Measurements from ENCODE around the gene COQ3. TPM values are rescaled to one million over a fixed set of nuclear protein-coding genes. Genes with fewer than 3 reads are reported as not detected.
"Not testable (repeated sequence)": the region's sequence is repeated elsewhere in the genome, so short reads cannot be mapped to it uniquely, and the experiment has no call there.

The COQ3 gene
- total RNA-seq, 2 experiments from 2014 or later, result 12.6 to 13.3 TPM

DNA sequence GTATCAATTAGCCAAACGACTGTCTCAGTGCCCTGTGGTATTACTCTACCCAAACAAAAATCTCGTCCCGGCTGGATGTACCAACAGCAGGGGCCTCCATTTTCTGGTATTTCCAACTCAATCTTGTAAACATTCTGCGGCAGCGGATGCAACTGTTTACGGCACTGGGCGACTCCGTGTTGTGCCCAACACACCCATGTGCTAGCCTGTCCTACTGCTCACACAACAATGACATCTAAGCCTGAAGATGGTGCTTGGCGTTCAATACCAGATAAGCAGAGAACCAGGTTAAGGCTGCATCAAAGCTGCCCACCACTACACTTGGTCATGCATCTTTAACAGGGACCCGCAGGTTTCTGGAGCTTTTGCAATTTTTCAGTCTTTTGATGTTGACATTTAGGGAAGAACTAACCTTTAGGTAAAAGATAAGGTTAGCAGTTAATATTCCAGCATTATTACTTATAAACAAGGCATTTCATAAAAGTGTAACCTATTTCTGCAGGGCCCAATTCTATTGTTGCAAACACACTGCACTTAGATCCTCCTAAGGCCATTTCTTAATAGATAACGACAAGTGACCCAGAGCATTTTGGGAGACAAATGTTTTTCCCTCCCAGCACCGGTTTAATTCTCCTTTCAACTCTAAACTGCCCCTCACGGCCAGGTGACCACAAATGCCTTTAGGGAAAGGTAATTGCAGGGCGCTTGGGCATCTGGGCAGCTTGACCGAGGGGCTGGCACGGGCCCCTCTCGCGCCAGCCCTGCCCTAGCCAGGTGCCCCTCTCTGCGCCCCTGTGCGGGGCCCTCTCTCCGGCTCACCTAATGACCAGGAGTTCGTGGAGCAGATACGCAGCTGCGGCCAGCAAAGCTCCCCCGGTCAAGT, 45.5 kb downstream of the COQ3 start:
- Mint-ChIP-seq H3K4me3 (peak overlapping the region; percentile 47), H3K27me3 (ENCODE audit: low read depth) (peaks cover 70% of the 10 kb centered on the region), H3K27ac (no peak overlapping the region), H3K9me3 (ENCODE audit: insufficient read depth) (no peaks in the 10 kb centered on the region), H3K36me3 (ENCODE audit: low read depth) (no peaks in the 10 kb centered on the region), H3K4me1 (ENCODE audit: low read depth) (no peaks in the 10 kb centered on the region)
- DNase-seq (no peak), ATAC-seq (no peak)
- CTCF ChIA-PET, result interaction anchor here (1.1 kb wide), 1 partner anchor 18 kb away, joined by 8 read pairs; no protein-coding TSS in a partner anchor
- POLR2A ChIA-PET, result no interaction called here

DNA sequence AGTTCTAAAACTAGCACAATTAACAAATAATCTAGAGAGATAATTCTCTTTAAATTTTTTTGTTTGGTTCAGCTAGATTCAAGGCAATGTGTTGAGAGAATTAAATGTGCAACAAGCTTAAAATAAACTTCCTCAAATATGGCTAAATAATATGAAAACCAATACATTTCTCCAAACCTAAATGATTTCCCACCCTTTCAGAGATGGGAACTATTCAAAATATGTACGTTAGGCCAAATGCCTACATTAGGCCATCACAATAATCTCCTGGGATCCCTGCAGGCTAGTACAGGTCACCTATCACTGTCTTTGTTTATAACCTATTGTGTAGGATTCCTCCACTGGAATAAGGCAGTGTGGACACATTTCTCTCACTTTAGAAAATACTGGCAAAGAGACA, 46.2 kb downstream of the COQ3 start:
- POLR2A ChIA-PET, result interaction anchor here (0.6 kb wide), 1 partner anchor 238 kb away, joined by 3 read pairs; no protein-coding TSS in a partner anchor
- no peak for DNase-seq

DNA sequence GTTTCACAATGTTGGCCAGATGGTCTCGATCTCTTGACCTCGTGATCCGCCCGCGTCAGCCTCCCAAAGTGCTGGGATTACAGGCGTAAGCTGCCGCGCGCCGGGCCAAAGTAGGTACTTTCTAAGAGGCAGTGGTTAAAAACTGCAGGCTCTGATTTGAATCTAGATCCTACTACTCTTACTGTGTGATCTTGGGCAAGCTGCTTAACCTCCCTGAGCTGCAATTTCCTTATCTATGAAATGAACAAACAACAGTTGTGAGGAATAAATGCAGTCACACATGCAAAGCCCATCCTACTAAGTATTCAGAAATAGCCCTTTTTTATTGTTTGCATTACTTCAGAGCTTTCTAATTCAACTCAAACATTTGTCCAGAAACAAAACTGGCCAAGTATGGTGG, 47.4 kb downstream of the COQ3 start:
- no peaks in the 10 kb centered on the region for H3K36me3 Mint-ChIP-seq (ENCODE audit: low read depth)
- H3K4me3 Mint-ChIP-seq, result no peak overlapping the region
- DNase-seq (no peak), ATAC-seq (no peak)
- ChIA-PET POLR2A (no interaction called here), CTCF (interaction anchor here (3.8 kb wide), 1 partner anchor 15 kb away, joined by 28 read pairs; no protein-coding TSS in a partner anchor)
- no peaks in the 10 kb centered on the region for H3K4me1 Mint-ChIP-seq (ENCODE audit: low read depth)
- no peak overlapping the region for H3K27ac Mint-ChIP-seq
- H3K27me3 Mint-ChIP-seq (ENCODE audit: low read depth), result peaks cover 62% of the 10 kb centered on the region
- H3K9me3 Mint-ChIP-seq (ENCODE audit: insufficient read depth), result no peaks in the 10 kb centered on the region

More for the DNA sequence above, 46.2 kb downstream of the COQ3 start:
- Mint-ChIP-seq H3K27me3 (ENCODE audit: low read depth) (peaks cover 71% of the 10 kb centered on the region), H3K4me1 (ENCODE audit: low read depth) (no peaks in the 10 kb centered on the region), H3K36me3 (ENCODE audit: low read depth) (no peaks in the 10 kb centered on the region), H3K27ac (no peak overlapping the region), H3K9me3 (ENCODE audit: insufficient read depth) (no peaks in the 10 kb centered on the region), H3K4me3 (no peak overlapping the region)
- CTCF ChIA-PET, result interaction anchor here (1.0 to 1.1 kb wide), 2 partner anchors 13 to 17 kb away, joined by 4 to 8 read pairs; no protein-coding TSS in a partner anchor
- no peak for ATAC-seq

DNA sequence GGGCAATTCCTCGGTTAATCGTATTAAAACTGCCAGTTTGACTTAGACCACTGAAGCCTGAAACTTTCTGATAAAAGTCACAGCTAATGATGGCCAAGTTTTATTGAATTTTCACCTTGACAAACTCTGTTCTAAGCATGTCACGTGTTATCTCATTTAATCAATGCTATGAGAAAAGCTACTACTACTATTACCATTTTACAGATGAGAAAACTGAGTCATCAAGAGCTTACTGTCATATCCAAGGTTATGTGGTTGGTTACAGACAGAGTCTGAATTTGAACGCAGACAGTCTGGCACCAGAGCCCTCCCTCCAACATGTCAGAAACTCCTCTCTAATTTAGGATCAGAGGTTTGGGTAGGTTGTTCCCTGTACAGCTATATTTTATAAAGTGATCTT, 48.8 kb downstream of the COQ3 start:
- no peak overlapping the region for H3K4me3 Mint-ChIP-seq
- H3K36me3 Mint-ChIP-seq (ENCODE audit: low read depth), result no peaks in the 10 kb centered on the region
- H3K4me1 Mint-ChIP-seq (ENCODE audit: low read depth), result no peaks in the 10 kb centered on the region
- DNase-seq, result no peak
- H3K9me3 Mint-ChIP-seq (ENCODE audit: insufficient read depth), result no peaks in the 10 kb centered on the region
- ATAC-seq, result no peak
- no peak overlapping the region for H3K27ac Mint-ChIP-seq
- ChIA-PET POLR2A (no interaction called here), CTCF (interaction anchor here (1.1 to 3.8 kb wide), 3 partner anchors 11 to 19 kb away, joined by 3 to 28 read pairs (median 5); no protein-coding TSS in a partner anchor)
- peaks cover 50% of the 10 kb centered on the region for H3K27me3 Mint-ChIP-seq (ENCODE audit: low read depth)

DNA sequence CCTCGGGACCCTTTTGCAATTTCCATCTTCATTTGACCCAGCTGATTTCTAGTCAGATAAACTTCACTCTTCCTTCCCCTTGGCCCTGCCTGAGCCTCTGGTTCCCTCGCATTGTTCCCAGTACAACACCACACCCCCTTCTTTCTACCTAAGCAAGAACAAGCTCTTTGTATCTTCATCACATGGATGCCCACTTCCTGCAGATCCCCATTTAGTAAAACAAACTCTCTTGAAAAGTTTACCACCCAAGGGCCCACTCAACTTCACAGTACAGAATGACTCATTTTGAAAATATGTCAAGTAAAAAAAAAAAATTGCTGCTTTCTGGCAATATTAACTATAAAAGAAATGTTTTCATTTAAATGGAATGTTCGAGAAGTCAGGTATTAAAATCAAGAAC, 49.7 kb downstream of the COQ3 start:
- POLR2A ChIA-PET, result no interaction called here
- Mint-ChIP-seq H3K4me1 (ENCODE audit: low read depth) (no peaks in the 10 kb centered on the region), H3K27me3 (ENCODE audit: low read depth) (peaks cover 50% of the 10 kb centered on the region), H3K36me3 (ENCODE audit: low read depth) (no peaks in the 10 kb centered on the region), H3K9me3 (ENCODE audit: insufficient read depth) (no peaks in the 10 kb centered on the region), H3K4me3 (no peak overlapping the region), H3K27ac (no peak overlapping the region)
- no peak for DNase-seq
- CTCF ChIA-PET, result interaction anchor here (1.3 to 3.8 kb wide), 2 partner anchors 10 to 13 kb away, joined by 5 to 28 read pairs; no protein-coding TSS in a partner anchor
- no peak for ATAC-seq

DNA sequence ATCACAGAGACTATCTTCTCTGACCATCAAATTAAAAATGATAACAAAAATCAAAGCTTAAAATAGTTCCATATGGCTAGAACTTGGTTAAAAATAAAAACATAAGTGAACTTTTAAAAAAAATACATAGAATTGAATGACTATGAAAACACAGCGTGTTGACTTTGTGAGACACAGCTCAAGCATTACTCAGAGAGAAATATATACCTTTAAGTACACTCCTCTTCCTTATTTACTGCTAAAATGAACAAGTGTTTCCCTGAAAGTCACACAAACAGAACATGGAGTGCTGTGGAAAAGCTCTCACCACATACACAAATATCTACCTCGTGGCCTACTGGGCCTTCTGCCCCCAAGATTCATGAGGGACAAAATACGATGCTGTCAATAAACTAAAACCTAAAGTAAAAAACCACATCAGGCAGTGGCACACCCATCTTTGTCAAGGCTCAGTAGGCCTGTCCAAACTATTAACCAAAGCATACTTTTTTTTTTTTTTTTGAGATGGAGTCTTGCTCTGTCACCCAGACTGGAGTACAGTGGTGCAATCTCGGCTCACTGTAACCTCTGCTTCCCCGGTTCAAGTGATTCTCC, 52.0 kb downstream of the COQ3 start:
- ATAC-seq, result no peak
- Mint-ChIP-seq H3K36me3 (ENCODE audit: low read depth) (no peaks in the 10 kb centered on the region), H3K9me3 (ENCODE audit: insufficient read depth) (no peaks in the 10 kb centered on the region), H3K27ac (no peak overlapping the region), H3K27me3 (ENCODE audit: low read depth) (peaks cover 43% of the 10 kb centered on the region), H3K4me3 (no peak overlapping the region), H3K4me1 (ENCODE audit: low read depth) (no peaks in the 10 kb centered on the region)
- no peak for DNase-seq
- POLR2A ChIA-PET, result no interaction called here
- CTCF ChIA-PET, result interaction anchor here (1.3 kb wide), 1 partner anchor 11 kb away, joined by 9 read pairs; no protein-coding TSS in a partner anchor

DNA sequence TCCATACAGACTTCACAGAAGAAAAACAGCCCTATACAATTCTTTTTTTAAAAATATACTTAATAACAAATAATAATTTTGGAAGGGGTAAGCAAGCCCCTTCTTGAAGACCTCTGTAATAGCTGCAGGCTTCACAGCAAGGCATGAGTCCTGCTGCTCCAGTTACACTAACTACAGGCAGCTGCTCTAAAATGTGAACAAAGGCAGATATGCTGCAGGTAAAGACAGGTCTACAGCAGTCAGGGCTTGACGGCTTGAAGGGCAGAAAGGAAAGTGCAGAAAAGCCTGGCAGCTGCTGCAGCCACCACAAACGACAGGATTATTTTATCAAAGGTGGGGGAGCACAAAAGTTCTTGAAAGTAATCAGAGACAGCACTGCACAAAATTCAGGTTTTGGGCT, 55.8 kb downstream of the COQ3 start:
- Mint-ChIP-seq H3K27ac (no peak overlapping the region), H3K27me3 (ENCODE audit: low read depth) (peaks cover 33% of the 10 kb centered on the region), H3K4me1 (ENCODE audit: low read depth) (no peaks in the 10 kb centered on the region), H3K36me3 (ENCODE audit: low read depth) (no peaks in the 10 kb centered on the region), H3K9me3 (ENCODE audit: insufficient read depth) (no peaks in the 10 kb centered on the region), H3K4me3 (no peak overlapping the region)
- no peak for ATAC-seq
- DNase-seq, result no peak
- ChIA-PET CTCF (interaction anchor here (2.3 kb wide), 1 partner anchor 8 kb away, joined by 6 read pairs; no protein-coding TSS in a partner anchor), POLR2A (no interaction called here)

DNA sequence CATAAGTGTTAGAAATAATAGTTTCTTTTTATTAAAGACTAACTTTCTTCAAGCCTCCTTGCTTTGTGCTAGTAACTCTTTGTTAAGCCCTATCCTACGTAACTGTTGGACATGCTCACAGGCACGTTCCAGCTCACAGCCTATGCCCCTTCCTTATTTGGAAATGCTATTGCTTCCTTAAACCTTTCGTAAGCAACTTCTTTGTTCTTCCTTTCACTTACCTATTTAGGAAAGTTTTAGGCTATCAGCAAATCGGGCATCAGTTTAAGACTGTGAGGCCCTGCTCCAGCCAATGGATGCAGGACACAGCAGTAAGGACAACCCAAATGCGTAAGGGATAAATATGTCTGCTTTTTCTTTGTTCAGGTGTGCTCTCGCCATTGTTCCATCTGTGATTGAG, 58.7 kb downstream of the COQ3 start:
- H3K27ac Mint-ChIP-seq; POLR2A ChIA-PET; H3K36me3 Mint-ChIP-seq (ENCODE audit: low read depth); H3K4me3 Mint-ChIP-seq; ATAC-seq; DNase-seq; H3K4me1 Mint-ChIP-seq (ENCODE audit: low read depth); H3K9me3 Mint-ChIP-seq (ENCODE audit: insufficient read depth): not testable (repeated sequence)
- CTCF ChIA-PET, result interaction anchor here (0.7 kb wide), 1 partner anchor 60 kb away, joined by 4 read pairs; no protein-coding TSS in a partner anchor
- H3K27me3 Mint-ChIP-seq (ENCODE audit: low read depth), result peaks cover 33% of the 10 kb centered on the region

DNA sequence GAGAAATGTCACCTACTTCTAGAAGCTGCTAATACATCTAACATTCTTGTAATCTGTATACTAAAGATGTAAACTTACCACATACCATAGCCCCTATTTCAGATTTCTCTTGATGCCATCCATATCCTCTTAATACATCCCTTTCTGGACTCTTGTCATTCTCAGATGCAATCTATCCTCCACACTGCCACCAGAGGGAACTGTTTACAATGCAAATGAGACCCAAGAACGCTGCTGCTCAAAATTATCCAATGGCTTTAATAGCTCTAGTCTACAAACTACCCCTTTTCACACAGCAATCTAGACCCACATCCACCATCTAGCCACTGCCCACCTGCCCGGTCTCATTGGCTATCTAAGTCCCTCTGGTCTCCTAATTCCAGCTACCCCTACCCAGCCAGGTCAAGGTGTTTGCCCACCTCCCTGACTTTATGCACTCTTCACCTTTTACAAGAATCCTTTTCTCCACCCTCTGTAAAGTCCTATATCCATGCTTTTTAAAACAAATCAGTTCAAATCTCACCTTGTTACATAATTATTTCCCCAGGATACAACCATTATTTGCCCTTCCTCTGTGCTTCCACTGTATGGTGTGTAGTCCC, 59.4 kb downstream of the COQ3 start:
- peak; percentile 61 for ATAC-seq
- no peaks in the 10 kb centered on the region for H3K36me3 Mint-ChIP-seq (ENCODE audit: low read depth)

DNA sequence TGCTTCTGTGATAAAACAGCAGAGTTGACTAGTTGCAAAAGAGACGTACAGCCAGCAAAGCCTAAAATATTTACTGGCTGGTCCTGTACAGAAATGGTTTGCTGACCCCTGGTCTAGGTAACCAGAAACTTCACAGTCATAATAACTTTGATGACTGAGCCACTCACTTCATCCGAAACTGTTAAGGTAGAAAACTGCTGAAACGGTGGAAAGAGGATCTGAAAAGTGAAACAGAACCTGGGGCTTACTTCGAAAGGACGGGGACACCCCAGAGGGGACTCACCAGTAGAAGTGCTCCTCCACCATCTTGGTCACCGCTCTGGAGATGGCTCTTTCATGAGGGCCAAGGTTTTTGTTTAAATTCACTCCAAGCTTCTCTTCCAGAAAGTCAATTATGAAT, 60.9 kb downstream of the COQ3 start:
- ChIA-PET POLR2A (no interaction called here), CTCF (no interaction called here)
- Mint-ChIP-seq H3K36me3 (ENCODE audit: low read depth) (no peaks in the 10 kb centered on the region), H3K4me3 (no peak overlapping the region), H3K27me3 (ENCODE audit: low read depth) (peaks cover 23% of the 10 kb centered on the region), H3K4me1 (ENCODE audit: low read depth) (peaks cover 3% of the 10 kb centered on the region), H3K27ac (no peak overlapping the region), H3K9me3 (ENCODE audit: insufficient read depth) (no peaks in the 10 kb centered on the region)
- DNase-seq (no peak), ATAC-seq (no peak)

More for the DNA sequence above, 59.4 kb downstream of the COQ3 start:
- Mint-ChIP-seq H3K4me1 (ENCODE audit: low read depth) (peaks cover 3% of the 10 kb centered on the region), H3K9me3 (ENCODE audit: insufficient read depth) (no peaks in the 10 kb centered on the region), H3K27ac (no peak overlapping the region), H3K27me3 (ENCODE audit: low read depth) (peaks cover 33% of the 10 kb centered on the region), H3K4me3 (no peak overlapping the region)
- peak; percentile 42 for DNase-seq
- ChIA-PET CTCF (interaction anchor here (0.6 to 1.2 kb wide), 11 partner anchors 8 to 204 kb away, joined by 3 to 10 read pairs (median 4); partner anchors contain the start of gene COQ3), POLR2A (no interaction called here)

DNA sequence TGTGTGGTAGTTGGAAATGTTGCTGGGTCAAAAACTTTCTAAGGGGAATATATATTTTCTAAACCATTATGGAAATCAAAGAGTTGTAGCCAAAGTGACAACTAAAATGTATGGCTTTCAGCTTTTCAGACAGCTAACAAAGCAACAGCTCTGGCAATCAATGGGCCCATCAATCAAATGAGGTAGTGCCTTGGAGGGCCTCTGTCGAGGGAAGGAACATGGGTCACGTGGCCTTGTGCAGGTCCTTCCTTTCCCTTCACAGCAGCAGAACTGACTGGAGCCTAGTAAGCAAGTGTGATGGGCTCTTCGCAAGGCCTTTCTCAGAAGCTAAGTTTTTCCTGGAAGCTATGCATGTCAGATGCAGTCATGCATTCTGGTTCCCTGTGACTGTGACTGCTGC, 62.5 kb downstream of the COQ3 start:
- CTCF ChIA-PET, result interaction anchor here (1.5 to 2.9 kb wide), 5 partner anchors 10 to 95 kb away, joined by 8 to 28 read pairs (median 9); partner anchors contain the start of gene COQ3
- Mint-ChIP-seq H3K27me3 (ENCODE audit: low read depth) (peaks cover 15% of the 10 kb centered on the region), H3K4me3 (no peak overlapping the region), H3K4me1 (ENCODE audit: low read depth) (peaks cover 3% of the 10 kb centered on the region), H3K36me3 (ENCODE audit: low read depth) (no peaks in the 10 kb centered on the region), H3K27ac (no peak overlapping the region), H3K9me3 (ENCODE audit: insufficient read depth) (no peaks in the 10 kb centered on the region)
- POLR2A ChIA-PET, result interaction anchor here (1.2 kb wide), 1 partner anchor 62 kb away, joined by 3 read pairs; the partner anchor contains the start of gene COQ3
- ATAC-seq (no peak), DNase-seq (no peak)

All from activated CD8-positive, alpha-beta T cell treated with anti-CD3 and anti-CD28 coated beads, Interleukin-2, amount 10 ng/mL, durations not matched to agents 7 days and 5 days (primary cell).